Measurements from ENCODE around the gene KLHL29.

- no peak for TF ChIP-seq EZH2 (IDR thresholded peaks at IDR 0.05; ENCODE audit: low read length, unreplicated experiment)
- TF ChIP-seq EZH2phosphoT487 (IDR thresholded peaks at IDR 0.05; ENCODE audit: borderline replicate concordance, low read length) = no peak
Observed at GRCh38 chr2:23426263-23426905, 41.4 kb downstream of the KLHL29 start.
